Measurements from ENCODE around the gene SLC6A19.

Gene SLC6A19

DNA sequence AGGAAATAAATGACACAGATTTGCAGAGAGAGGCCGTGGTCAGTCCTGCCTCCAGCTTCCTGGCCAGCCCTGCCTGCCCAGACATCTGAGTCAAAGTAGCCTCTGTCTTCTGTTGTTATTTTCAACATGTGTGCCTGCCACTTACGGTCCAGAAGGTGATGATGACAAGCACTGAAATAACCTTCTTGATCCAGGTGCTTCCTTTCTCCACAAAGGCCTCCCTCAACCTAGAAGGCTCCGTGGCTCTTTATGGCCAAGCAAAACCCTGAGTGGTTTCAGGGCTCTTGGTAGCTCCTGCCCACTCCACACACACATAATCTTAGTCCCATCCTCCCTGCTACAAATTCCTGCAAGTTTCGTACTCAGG is 34.1 kb upstream of the SLC6A19 start:
- DNase-seq = no peak

DNA sequence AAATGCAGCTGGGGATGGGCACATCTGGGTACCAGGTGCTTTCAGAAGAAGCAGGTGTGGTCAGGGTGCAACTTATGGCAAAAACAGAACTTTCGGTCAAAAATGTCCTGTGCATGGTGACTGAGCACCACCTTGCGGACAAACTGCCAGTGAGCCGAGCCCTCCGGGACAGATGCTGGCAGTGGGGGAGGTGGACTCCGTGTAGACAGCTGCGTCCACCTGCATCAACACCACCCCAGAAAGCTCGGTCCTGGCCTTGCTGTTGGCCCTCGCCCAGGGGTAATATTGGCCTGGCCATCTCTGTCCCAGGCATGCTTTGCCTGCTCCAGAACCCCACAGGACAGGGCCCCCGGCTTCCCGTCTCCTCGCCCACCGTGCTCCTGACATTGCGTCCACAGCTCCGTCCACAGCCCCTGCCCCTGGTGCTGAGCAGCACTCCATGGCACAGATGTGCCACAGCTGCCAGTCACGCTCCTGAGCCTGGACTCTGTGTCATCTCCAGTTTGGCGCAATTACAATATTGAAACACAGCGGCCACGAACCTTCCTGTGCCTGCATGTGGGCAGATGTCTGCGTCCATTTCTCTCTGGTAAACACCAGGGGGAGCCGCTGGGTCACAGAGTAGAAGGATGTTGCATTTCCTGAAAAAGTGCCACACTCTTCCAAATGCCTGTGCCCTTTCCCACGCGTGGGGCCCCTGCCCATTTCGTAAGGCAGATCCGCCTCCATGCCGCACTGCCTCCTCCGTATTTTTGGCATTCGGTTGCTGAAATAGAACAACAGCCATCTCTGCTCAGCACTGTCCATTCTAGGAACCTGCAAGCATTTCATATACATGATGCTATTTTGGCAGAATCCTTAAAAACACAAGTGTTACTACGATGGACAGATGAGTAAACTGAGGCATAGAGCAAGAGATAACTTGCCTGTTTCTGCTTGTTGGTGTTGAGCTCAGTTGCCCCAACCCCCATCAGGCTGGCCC is 33.4 kb upstream of the SLC6A19 start:
- peak; percentile 84 for DNase-seq

DNA sequence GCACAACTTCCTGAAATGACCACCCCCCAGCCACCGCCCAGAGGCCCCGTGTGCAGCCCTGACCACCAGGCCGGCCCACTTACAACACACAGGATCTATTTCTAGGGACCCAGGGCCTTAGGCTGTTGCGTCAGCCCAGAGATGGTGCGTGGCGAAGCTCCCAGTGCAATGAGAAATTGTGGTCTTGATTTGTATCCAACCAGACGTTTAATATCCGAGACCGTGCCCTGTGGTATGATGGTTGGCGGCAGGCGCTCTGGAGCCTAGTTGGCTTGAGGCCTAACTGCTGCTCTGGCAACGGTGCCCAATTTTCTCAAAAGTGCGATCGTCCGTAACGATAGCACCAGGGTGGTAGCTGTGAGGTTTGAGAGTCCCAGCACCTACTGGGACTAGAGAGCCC is 32.6 kb upstream of the SLC6A19 start:
- DNase-seq = no peak

DNA sequence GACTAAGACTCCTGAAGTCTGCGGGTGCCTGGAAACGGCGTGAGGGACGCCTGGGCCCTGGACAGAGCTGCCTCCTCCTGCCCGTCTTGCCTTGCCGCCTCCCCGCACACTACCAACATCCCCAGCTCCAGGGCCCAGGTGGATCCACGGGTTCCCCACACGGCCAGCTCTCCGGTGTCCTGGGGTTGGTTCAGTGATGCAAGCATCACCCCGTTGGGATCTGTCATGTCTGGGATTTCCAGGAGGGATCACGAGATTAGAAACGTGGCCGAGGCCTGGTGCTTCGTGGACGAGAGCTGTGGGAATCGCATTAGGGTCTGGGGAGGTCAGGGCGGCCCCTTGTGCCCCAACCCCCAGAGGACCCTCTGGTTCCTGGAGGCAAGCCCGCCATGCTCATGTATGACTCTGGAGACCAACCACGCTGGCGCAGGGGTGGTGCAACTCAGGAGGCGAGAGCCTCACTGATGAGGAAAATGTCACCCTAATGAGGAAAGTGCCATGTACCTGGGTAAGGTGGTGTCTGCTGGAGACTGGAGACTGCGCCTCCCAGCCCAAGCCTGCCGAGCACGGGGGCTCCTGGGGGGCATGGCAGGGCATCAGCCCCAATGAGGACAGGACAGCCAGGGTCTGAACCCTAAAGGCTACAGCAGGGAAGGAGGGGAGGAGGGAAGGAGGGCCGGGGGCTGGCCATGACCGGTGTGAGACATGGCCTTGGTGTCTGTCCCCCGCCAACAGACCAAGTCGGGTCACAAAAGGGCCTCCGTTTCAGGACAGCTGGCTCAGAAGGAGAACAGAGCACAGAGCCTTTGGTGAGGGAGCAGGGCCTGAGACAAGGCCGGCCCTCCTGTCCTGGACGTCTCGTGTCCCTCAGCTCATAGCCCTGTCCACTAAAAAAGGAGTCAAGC is 31.9 kb upstream of the SLC6A19 start:
- DNase-seq = no peak

DNA sequence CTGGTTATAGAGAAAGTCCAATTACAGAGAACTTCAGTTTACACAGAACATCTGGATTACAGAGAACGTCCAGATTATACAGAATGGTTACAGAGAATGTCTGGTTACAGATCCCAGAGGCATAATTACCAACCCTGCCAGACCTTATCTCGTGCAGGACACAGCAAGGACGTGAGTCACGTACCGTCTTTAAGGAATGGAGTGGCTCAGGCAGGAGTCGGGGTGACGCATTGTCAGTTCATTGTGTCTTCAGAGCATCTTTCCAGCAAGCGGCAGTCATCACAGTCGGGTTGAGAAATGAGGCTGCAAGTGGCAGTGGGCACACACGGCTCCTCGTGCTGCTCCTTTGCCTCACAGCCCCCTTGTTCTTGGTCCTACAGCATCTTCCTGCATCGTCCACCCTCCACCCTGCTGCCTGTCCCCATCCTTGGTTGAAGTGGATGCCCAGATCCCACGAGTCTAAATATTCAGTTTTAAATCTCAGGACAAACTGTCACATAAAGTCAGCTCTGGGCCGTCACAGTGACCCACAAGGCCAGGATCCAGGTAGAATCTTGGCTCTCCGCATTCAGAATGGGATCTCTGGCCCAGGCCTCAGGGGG is 30.0 kb upstream of the SLC6A19 start:
- DNase-seq = no peak

DNA sequence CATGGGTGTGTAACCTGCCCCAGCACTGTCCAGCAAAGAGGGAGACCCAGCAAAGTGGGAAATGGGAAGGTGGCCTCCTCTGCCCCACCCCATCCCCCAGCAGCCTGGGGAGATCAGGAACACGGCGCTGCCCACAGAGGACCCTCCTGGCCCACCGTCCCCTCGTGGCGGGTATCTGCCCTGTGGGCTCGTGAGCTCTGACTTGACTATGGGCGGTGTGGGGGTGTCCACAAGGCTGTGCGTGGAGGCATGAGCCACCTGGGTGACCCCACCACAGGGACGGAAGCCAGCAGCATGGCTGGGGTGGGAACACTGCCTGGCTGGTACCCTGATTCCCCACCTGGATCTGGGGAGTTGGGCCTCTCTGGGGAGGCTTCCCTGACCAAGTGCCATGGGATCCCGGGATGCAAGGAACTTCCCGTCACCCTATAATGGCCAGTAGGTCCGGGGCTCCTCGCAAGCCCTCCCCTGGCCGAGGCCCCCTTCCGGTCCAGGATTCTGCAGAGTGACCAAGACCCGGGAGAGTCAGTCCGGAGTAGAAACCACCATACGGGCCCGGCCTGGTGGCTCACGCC is 29.3 kb upstream of the SLC6A19 start:
- DNase-seq = no peak

DNA sequence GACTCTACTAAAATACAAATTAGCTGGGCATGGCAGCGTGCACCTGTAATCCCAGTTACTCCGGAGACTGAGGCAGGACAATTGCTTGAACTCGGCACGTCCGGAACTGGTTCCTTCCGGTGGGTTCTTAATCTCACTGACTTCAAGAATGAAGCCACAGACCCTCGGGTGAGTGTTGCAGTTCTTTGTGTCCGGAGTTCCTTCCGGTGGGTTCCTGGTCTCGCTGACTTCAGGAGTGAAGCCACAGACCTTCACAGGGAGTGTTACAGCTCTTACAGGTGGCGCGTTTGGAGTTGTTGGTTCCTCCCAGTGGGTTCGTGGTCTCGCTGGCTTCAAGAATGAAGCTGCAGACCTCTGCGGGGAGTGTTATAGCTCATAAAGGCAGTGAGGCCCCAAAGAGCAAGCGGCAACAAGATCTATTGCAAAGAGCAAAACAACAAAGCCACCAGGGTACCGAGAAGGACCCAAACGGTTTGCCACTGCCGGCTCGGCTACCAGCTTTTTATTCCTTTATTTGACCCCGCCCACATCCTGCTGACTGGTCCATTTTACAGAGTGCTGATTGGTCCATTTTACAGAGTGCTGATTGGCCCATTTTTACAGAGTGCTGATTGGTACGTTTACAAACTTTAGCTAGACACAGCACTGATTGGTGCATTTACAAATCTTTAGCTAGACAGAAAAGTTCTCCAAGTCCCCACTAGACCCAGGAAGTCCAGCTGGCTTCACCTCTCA is 28.6 kb upstream of the SLC6A19 start:
- DNase-seq = no peak

DNA sequence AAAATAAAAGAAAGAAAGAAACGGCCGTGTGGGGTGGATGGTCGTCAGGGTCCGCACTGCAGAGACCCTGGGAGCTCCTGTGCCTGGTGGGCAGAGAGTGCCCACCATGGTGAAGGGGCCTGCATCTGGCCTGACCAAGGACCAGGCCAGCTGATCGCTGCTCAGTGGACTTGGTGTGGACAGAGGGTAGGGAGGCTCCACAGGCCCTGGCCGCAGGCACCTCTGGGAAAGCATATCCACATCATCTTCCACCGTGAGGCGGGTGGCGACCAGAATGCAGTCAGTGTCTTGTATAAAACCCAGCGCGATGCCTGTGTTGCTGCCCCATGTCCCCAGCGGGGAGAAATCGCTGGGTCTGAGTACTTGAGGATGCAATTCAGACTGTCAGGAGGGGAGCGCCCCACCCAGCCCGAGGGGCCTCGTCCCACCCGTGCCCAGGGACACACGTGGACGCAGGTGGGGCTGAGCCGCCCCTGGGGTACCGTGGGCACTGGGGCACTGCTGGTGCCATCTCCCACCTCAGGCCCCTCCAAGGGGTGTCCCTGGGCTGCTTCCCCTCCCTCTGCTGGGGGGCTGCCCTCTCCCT is 27.8 kb upstream of the SLC6A19 start:
- no peak for DNase-seq

DNA sequence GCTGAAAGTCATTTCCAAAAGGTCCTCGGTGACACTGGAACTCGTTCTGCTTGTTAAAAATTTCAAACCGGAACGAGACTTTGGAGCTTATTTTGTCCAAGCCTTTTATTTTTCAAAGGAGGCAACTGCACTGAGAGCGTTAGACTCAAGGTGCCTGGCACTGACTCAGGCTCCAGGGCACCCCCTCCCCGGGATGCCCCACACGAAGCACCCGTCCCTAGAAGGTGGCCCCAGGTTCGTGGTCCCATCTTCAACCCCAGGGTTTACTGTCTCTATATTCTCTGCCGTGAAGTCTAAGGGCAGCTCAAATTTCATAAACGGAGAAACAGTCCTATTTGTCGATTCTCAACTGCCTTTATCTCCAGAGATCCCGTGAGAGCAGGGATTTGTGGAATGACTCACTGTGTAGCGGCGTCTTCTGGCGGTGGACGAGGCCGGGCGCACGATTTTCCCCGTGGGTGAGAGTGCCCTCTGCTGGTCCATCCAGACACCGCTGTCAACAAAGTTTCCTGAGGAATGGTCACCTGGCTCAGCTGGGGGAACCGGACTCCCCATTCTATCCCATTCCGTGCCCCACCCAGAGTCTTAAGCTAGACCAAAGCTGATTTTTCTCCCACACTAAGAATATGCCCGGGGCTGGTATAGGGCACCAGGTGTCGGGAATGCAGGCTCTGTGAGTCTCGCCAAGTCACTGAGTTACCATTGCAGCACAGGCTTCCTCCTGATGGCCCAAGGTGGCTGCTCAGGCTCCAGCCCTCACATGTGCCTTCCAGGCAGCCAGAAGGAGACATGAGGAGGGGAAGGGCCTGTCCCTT is 27.1 kb upstream of the SLC6A19 start:
- DNase-seq = peak; percentile 72

DNA sequence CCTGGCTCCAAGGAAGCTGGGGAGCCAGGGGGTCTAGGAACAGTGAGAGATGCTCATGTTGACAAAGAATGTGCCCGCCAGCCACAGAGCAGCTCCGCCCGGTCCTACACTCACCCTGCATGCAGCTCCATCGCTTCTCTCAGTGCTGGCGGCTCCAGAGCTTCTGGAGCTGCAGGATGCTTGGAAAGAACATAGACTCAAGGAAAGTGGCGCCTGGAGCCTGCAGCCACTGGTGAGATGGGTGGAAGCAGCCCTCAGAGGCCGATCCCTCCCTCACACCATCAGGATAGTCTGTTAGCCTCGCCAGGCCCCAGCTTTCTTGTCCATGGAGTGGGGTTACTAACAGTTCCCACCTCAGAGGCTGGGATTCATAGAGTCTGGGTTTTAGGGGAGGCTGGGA is 26.4 kb upstream of the SLC6A19 start:
- DNase-seq = no peak

DNA sequence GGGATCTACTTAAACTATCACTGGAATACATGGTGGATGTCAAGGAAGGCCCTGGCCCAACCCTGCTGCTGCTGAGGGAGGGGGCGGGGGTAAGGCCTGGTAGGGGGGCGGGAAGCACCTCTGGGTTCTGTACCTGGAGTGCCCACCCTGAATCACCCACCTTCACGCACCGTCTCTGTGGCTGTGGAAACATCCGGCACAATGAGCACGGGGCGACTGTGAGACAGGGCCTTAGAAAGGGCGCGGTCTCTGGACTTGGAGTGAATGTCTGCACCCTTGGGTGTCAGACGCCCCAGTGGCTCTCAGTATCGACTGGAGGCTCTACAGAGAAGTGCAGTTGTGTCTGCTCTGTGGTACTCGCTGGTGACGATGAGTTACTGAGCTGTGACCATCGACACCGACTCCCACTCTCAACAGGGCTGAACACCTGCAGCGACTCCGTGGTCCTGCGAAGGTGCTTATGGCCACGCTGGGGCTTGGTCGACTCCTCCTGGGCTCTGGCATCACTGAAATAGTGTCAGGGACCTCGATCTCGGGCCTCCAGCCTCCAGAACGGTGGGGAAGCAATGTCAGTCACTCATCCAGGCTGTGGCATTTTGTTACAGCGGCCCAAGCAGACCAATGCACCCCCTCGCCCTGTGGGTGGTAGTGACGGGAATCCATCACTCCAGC is 25.5 kb upstream of the SLC6A19 start:
- no peak for DNase-seq

DNA sequence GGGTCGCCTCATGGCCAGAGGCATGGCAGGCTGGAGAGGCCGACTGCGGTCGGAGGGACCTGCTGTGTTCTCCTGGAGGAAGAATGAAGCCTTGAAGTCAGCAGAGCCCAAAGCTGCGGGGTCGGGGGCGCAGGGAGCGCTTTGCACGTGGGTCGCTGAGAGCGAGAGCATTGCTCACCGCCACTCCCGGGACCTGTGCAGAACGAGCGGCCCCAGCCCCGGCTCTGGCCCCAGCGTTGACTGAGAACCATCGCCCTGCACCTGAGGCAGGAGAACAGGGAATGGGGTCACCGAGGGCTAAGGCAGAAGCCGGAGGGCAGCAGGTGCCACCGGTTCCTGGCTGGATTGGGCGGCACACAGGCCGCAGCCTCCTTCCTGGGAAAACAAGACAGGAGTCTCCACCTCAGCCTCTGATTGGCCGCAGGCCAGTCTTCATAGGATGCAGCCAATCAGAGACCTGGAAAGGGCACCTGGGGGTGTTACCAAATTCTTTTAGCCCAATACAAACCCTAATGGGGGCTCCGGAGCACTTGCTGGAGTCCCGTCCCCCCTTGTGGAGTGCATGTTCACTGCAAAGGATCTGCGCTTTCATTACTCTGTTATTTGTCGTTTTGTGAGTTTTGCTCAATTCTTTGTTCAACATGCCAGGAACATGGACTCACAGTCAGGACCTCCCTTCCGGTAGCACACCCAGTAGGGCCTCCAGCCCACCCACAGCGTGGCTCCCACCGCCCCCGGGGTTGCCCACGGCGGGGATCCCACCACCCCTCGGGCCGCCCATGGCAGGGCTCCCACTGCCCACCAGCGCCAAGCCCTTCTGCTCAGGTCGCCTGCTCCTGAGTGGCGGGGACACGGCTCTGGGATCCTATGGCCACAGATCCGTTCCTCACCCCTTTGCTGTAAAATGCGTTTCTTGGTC is 24.7 kb upstream of the SLC6A19 start:
- no peak for DNase-seq

DNA sequence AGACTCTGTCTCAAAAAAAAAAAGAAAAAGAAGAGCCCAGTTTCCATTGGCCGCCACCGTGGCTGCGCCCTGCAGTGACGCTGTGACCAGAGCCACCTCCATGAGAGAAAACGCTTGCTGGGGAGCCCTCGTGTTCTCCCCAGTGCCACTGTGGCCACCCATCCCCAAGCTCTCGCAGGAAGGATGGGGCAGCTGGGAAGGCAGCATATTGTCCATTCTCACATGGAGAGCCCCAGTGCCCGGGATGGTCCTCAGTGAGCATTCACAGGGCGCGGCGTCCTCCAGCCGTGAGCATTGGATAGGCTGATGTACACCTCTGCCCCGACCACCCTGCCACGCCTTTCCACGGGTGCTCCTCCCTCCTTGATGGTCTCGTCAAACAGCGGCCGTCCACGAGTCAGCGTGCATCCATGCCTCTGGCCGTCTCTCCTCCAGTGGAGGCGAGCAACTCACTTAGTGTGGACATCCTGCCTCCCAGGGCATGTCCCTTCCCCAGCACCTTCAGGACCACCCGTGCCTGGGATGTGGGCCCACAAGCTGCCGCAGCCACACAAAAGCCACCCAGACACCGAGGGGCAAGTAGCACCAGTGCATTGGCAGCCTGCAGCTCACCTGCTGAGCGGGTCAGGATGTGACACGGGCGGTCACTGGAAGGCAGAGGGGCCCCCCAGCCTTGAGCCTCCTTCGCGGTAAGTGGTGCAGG is 23.4 kb upstream of the SLC6A19 start:
- no peak for DNase-seq

DNA sequence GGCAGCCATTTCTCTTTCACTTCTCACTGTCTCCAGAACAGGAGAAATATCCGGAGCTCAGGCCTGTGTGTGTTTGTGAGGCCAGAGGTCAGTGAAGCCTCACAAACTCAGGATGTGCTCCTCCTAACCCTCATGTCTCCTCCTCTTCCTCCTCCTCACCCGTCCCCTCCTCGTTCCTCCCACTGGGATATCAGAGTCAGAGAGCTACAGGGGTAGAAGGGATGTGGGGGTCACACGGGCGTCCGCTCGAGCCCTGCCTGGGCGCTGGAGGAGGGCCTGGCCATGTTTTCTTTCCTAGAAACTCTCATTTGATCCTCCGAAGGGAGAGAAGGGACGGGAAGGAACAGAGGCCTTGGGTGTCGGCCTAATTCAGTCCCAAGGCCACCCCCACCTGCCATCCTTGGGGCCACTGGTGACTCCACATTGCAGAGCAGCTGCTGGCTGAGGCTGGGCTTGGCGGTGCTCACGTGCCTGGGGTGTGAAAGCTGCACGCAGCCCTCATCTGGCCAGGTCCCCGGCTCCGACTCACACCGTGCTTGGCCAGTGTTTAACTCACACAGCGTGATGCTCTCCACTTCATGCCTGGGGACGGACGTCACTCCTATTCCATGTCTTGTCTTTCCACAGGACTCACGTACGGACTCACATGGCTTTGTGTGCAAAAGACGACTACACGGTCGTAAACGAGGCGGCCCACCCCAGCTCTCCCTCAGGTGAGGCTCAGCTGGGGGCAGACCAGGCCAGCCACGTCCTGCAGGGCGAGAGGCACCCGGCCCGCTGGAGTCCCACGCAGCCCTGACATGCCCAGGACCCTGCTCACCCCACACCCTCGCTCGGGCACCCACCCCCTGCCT is 22.6 kb upstream of the SLC6A19 start:
- no peak for DNase-seq

DNA sequence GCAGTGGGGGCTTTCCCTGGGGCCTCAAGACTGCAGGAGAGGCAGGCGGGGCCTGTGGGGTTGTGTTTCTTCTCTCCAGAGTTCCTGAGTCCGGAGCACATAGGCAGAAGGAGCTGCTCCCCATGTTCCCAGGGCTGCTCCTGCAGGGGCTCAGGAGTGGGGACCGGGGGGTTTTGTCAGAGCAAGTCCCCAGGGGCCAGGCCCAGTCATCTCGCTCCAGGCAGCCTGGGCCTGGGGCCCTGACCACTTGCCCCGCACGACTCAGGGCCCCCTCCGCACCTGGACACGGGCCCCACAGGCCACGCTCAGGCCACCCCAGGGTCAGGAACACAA is 22.0 kb upstream of the SLC6A19 start:
- no peak for DNase-seq

DNA sequence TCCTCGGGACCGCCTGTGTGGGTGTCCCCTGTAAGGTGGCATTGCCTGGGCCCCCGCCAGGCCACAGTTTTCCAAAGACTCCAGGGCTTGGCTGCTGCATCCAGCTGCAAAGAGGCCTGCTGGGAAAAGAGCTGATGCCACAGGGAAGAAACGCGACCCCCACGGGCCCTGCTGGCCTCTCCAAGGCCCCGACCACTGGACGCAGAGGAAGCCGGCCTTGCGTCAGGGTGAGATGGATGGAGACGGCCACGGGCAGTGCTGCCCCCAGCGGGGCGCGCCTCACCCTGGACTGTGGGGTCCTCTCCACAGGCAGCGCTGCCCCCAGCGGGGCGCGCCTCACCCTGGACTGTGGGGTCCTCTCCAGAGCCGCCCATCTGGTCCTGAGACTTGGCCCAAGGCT is 21.3 kb upstream of the SLC6A19 start:
- DNase-seq = no peak

DNA sequence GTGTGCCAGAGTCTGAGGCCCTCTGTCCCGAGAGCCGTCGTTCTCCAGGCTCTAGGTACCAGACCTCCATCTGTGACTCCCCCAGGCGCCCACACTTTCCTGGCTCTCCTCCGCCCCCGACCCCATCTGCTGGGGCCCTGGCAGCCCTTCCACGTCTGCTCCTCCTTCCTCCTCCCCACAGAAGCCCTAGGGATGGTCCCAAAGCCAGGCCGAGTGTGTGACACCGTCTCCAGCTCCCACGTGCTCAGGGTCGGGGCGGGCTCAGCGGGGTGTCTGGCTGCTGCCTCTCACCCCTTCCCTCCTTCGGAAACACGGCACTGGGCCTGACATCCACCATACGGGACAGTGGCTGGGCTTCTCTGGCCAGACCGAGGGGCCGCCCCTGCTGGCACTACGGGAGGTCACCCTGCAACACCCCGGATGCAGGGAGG is 20.5 kb upstream of the SLC6A19 start:
- no peak for DNase-seq
